CD4-positive, alpha-beta T cell treated with Interleukin-6 at 100 ng/mL for 8 hours (primary cell): ENCODE data around the gene RFC5.
"Not testable (repeated sequence)": the region's sequence is repeated elsewhere in the genome, so short reads cannot be mapped to it uniquely, and the experiment has no call there.

Experiments used
- DNase-seq: peaks from one replicate; pipeline ENCODE4 v3.0.0-alpha.2; 2020; ENCODE audit warnings: mixed read lengths, low spot score

The RFC5 gene

GRCh38 chr12:118015306-118015705, 1.2 kb upstream of the RFC5 start:
- DNase-seq: no peak

DNA sequence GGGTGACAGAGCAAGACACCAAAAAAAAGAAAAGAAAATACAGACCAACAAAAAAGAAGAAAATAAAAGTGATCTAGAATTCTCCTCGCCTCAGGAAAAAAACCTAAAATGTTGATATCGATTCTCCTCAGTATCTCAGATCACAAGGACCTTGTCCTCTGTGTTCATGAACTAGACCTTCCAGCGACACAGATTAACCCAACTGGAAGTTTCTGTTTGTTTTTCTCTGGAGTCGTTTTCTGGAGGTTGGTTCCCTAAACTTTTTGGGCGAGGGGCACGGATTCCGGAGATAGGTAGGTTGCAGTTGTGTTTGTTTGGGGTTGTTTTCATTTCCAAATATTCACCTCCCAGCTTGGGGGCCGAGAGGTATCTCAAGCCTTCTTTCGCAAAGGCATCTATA, 559 bp upstream of the RFC5 start:
- DNase-seq: no peak

- DNase-seq: no peak
These were observed 1.4 kb downstream of the RFC5 start for GRCh38 chr12:118017926-118018325.

- DNase-seq: no peak
These were observed 3.5 kb downstream of the RFC5 start for GRCh38 chr12:118020036-118020435.

- DNase-seq: not testable (repeated sequence)
These were observed 5.7 kb downstream of the RFC5 start for GRCh38 chr12:118022097-118022727.

GRCh38 chr12:118022728-118023109, 6.2 kb downstream of the RFC5 start:
- DNase-seq: no peak

GRCh38 chr12:118023301-118023860, 6.9 kb downstream of the RFC5 start:
- DNase-seq: no peak

DNA sequence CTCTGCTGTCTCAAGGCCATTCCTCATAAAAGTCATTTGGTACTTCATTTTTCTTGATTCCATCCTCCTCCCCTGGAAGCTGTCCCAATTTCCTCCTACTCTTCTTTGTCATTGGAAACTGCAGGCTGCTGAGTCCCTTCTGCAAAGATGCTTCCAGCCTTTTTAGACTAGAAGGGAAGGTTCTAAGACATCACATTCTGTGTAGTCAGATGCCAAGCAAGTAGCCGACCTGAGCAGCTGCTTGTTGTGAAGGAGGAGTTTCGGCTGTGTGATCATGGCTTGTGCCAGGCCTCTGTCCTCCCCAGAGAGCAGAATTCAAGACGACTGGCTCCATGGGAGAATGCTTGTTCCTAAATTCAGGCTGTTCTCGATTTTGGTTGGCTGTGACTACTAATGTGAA, 8.7 kb downstream of the RFC5 start:
- no peak for DNase-seq

- DNase-seq: no peak
These were observed 12.7 kb downstream of the RFC5 start for GRCh38 chr12:118029166-118029565.

- DNase-seq: no peak
These were observed 15.7 kb downstream of the RFC5 start for GRCh38 chr12:118032188-118032587.

DNA sequence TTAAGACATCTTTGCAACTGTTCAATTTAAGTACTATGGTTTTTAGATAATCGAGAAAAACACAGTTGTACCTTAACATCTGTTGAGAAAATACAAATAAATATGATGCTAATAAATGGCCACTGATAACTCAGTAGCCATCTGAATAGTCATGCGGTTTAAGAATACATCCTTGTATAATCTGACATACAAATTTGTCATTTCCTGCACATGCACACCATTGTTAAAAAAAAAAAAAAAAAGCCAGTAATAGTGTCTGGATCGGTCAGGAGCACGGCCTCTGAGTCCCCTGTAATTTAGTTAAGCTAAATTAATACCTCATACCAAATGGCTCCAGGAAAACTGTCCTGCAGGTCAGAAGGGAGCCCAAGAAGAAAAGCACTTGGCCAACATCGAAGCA, 16.8 kb downstream of the RFC5 start:
- no peak for DNase-seq

- no peak for DNase-seq
These were observed 17.4 kb downstream of the RFC5 start for GRCh38 chr12:118033902-118034301.

DNA sequence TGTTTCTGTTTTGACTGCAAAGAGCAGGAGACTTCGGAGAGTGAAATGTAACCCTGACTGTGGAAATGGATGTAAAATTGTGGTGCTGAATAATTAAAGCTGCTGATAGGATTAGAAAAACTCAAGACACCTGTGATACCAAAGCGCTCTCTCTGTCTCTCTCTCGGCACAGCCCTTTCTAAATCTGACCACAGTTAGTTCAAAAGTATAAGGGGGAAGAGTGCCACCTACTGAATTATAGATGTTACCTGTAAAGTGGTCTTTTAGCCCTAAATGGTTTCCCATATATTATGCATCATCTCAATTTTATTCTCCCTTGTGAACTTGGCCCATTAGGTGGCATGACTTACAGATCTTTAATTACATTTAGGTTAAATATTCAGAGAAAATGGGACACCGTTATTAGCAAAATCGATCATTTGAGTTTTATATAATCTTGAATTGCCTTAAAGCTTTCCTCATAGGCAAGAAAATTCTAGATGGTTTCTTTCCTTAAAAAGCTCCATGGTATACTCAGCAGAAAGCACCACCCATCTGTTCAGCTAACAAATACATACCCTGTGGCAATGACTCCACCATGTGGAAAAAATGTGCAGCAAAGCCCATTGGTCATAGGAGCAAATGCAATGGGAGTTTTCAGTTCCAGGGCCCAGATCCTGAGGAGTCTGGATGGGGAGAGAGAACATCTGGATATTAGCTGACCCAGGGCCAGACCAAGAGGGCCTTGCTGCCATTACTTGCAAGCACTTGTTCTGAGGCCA, 18.1 kb downstream of the RFC5 start:
- DNase-seq: no peak

- DNase-seq: no peak
These were observed 18.9 kb downstream of the RFC5 start for GRCh38 chr12:118035190-118036041.

GRCh38 chr12:118036672-118037411, 20.3 kb downstream of the RFC5 start:
- DNase-seq: no peak

DNA sequence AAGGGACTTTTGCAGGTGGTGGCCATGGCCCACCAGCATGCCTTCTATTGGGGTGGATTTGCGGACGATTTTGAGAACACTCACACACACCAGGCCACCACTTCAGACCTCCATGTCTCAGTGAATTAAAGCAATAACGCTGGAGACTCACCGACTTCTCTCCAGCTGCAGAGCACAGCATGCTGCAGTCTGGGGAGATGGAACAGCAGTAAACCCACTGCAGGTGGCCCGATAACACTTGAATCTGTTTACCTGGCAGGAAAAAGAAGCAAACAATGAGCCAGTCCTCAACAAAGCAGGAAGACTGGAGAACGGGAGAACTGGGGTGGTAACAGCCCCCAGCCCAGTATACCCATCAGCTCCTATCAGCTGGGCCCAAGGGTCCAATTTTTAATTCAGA, 21.6 kb downstream of the RFC5 start:
- no peak for DNase-seq

- no peak for DNase-seq
These were observed 25.6 kb downstream of the RFC5 start for GRCh38 chr12:118042091-118042490.

GRCh38 chr12:118044075-118044474, 27.6 kb downstream of the RFC5 start:
- DNase-seq: no peak

- DNase-seq: no peak
These were observed 28.1 kb downstream of the RFC5 start for GRCh38 chr12:118044577-118044976.

DNA sequence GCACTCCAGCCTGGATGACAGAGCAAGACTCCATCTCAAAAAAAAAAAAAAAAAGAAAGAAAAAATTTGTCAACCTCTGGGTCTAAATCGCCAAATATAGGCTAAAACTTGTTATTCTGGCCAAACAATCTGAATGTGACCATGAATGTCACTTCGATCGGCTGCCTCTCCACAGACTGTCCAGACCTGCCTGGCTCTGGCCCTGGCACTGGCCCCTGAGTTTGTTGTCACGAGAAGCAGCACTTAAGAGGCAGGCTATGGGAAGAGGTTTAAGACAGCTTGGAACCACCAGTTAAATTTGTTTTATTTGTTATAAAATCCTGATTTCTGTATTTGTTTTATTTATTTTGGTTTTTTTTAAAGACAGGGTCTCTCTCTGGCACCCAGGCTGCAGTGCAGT, 29.9 kb downstream of the RFC5 start:
- no peak for DNase-seq

DNA sequence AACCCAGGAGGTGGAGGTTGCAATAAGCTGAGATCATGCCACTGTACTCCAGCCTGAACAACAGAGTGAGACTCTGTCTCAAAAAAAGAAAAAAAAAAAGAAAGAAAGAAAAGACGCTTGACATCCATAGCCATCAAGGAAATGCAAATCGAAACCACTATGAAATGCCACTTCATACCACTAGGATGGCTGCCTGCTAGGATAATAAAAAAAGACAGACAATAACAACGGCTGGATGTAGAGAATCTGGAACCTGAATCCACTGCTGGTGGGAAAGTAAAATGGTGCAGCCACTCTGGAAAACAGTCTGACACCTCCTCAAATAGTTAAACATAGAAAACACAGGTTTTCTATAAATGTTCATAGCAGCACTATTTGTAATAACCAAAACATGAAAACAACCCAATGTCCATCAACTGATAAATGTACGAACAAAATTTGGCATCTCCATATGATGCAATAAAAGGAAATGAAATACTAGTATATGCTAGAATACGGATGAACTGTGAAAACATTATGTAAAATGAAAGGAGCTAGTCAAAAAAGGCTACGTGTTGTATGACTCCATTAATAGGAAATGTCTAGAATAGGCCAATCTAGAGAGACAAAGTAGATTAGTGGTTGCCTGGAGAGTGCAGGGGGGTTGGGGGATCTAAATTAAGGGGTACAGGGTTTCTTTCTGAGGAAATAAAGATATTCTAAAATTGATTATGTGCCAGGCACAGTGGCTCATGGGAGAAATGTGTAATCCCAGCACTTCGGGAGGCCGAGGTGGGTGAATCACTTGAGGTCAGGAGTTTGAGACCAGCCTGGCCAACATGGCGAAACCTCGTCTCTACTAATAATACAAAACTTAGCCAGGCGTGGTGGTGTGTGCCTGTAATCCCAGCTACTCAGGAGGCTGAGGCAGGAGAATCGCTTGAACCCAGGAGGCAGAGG, 34.7 kb downstream of the RFC5 start:
- no peak for DNase-seq
